IPS-15b (cell line): Measurements from ENCODE around the gene PLA2G6.
"Not testable (repeated sequence)": the region's sequence is repeated elsewhere in the genome, so short reads cannot be mapped to it uniquely, and the experiment has no call there.

ENCODE experiments used
- H3K27me3 ChIP-seq: one replicate; pipeline ENCODE4 v1.6.1; 2013; ENCODE audit warnings: low read length; ENCODE audit not compliant: control insufficient read depth, insufficient read depth
- H3K36me3 ChIP-seq: one replicate; pipeline ENCODE4 v1.6.1; 2013; ENCODE audit warnings: low read length; ENCODE audit not compliant: control insufficient read depth, insufficient read depth
- H3K4me1 ChIP-seq: one replicate; pipeline ENCODE4 v1.6.1; 2013; ENCODE audit warnings: mild to moderate bottlenecking, low read length; ENCODE audit not compliant: control insufficient read depth, insufficient read depth
- H3K4me3 ChIP-seq: one replicate; pipeline ENCODE4 v1.5.1; 2013; ENCODE audit warnings: low read depth, low read length
- H3K9ac ChIP-seq: one replicate; pipeline ENCODE4 v1.6.1; 2013; ENCODE audit warnings: low read depth, mild to moderate bottlenecking, low read length
- H3K9me3 ChIP-seq: one replicate; pipeline ENCODE4 v1.6.1; 2013; ENCODE audit warnings: mild to moderate bottlenecking, low read length; ENCODE audit not compliant: control insufficient read depth, insufficient read depth

PLA2G6 gene

DNA sequence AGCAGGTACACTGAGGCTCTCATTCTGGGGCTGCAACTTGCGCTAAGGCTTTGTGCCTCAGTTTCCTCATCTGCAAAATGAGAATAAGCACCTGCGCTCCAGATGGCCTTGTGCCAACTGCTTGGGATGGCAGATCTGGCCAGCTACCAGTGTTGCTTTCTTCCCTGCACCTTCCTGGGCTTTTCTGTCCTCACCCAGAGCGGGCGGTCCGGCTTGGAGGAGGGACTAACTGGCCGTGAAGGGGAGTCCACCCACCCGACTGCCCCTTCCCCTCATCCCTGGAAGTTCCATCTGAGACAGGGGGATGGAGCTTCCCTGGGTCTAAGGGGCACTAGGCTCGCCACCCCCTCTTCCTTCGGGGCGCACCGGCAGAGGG lies 101.2 kb downstream of the PLA2G6 start:
- H3K9me3 ChIP-seq, result no peaks in the 10 kb centered on the region
- no peaks in the 10 kb centered on the region for H3K4me1 ChIP-seq
- H3K36me3 ChIP-seq, result peaks cover 6% of the 10 kb centered on the region
- H3K9ac ChIP-seq, result no peak overlapping the region
- no peak overlapping the region for H3K4me3 ChIP-seq
- H3K27me3 ChIP-seq, result peaks cover 13% of the 10 kb centered on the region

DNA sequence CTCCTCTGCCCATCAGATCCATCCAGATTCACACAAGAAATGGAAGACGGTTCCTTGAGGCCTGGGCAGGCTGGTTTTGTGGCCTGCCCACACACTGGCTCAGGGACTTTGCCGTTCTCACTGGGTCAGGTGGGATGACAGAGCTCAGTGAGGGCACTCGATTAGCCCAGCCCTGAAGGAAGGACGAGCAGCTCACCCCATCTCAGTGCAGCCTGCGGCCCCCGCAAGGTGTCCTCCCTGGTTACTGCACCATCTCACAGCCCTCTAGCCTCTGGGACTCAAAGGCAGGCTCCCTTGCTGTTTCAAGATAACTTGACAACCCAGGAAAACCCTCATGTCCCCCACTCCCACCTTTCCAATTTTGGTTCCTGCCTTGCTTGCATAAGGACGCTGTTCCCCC lies 101.8 kb downstream of the PLA2G6 start:
- Histone ChIP-seq H3K4me3 (no peak overlapping the region), H3K4me1 (no peaks in the 10 kb centered on the region), H3K36me3 (peaks cover 8% of the 10 kb centered on the region), H3K9ac (no peak overlapping the region), H3K9me3 (no peaks in the 10 kb centered on the region), H3K27me3 (peaks cover 13% of the 10 kb centered on the region)

DNA sequence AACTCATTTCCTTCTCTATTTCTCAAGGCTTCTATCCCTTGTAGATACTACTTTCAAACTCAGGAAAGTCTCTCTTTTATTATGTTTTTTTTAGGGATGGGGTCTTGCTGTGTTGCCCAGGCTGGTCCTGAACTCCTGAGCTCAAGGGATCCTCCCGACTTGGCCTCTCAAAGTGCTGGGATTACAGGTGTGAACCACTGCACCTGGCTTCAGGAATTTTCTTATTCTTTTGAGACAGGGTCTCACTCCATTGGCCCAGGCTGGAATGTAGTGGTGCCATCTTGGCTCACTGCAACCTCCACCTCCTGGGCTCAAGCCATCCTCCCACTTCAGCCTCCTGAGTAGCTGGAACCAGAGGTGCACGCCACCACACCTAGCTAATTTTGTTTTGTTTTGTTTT lies 102.4 kb downstream of the PLA2G6 start:
- H3K9me3 ChIP-seq, H3K4me1 ChIP-seq, H3K9ac ChIP-seq, H3K4me3 ChIP-seq: not testable (repeated sequence)
- Histone ChIP-seq H3K27me3 (peaks cover 13% of the 10 kb centered on the region), H3K36me3 (peaks cover 11% of the 10 kb centered on the region)

DNA sequence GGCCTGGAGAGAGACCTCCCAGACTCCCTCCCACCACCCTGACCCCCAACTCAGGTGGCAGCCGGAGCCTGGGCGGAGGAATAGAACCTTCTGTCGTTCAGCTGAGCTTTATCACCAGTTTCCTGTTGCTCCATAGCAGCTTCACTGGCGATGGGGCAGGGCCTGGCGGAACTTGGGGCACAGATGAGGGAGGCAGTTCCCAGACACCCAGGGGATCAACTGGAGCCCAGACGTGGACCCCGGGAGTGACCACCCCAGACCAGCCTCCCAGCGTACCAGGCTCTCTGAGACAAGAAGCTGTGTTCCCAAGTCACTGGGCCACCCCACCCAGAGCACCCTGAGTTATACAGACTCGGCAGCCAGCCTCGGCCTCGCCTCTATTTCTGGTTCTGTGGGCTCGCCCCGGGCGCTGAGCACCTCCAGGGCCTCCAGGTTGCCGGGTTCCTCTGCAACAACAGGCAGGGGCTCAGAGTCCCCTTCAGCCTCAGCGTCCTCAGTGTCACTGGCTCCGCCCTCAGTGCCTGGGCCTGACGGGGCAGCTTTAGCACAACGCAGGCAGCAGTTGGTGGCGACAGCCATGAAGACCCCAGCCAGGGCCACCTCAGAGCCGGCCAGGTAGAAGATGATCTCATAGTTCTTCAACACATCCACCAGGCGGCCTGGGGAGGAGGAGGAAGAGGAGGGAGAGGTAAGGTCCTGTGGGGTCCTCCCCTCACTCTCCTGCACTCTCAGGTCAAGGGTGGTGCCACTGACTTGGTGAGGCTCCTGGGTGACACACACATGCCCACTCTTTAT lies 103.4 kb downstream of the PLA2G6 start:
- Histone ChIP-seq H3K27me3 (peaks cover 13% of the 10 kb centered on the region), H3K36me3 (peaks cover 11% of the 10 kb centered on the region), H3K9ac (no peak overlapping the region), H3K9me3 (no peaks in the 10 kb centered on the region), H3K4me3 (no peak overlapping the region), H3K4me1 (no peaks in the 10 kb centered on the region)

DNA sequence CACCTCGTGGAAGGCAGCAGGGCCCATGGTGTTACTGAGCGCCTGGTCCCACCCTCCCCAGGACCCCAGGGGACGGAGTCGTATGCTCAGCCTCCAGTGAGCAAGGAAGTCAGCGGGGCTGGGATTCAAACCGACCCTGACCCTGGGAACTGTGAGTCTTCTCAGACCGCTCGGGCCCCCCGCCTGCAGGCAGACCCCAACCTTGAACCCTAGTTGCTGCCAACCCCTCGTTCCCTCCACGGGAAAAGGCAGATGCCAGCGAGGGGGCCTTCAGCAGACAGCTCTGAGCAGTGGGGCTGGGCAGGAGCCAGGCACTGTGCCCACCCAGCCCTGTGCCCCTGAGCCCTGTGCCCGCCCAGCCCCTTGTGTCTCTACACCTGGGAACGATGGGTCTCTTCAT lies 104.0 kb downstream of the PLA2G6 start:
- Histone ChIP-seq H3K27me3 (peaks cover 13% of the 10 kb centered on the region), H3K4me1 (no peaks in the 10 kb centered on the region), H3K9ac (no peak overlapping the region), H3K4me3 (no peak overlapping the region), H3K9me3 (no peaks in the 10 kb centered on the region), H3K36me3 (peaks cover 18% of the 10 kb centered on the region)

DNA sequence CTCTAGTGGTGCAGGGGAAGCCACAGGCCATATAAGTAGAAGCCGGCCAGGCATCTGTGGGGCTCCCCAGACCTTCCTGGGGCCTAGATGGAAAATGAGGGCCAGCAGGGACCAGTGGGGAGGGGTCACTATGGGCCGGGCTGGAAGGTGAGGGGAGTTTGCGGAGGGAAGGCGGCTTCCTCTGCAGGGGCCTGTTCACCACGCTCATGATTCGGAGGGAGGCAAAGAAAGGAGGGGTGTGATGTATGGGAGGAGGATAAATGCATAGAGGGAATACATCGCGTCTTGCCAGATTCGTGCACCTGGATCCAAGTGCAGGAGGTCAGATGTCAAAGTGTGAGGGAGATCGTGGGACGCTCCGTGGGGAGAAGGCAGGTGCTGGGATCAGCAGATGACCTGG lies 104.5 kb downstream of the PLA2G6 start:
- H3K27me3 ChIP-seq, result peaks cover 13% of the 10 kb centered on the region
- no peak overlapping the region for H3K4me3 ChIP-seq
- H3K9me3 ChIP-seq, result no peaks in the 10 kb centered on the region
- no peak overlapping the region for H3K9ac ChIP-seq
- no peaks in the 10 kb centered on the region for H3K4me1 ChIP-seq
- peaks cover 23% of the 10 kb centered on the region for H3K36me3 ChIP-seq

DNA sequence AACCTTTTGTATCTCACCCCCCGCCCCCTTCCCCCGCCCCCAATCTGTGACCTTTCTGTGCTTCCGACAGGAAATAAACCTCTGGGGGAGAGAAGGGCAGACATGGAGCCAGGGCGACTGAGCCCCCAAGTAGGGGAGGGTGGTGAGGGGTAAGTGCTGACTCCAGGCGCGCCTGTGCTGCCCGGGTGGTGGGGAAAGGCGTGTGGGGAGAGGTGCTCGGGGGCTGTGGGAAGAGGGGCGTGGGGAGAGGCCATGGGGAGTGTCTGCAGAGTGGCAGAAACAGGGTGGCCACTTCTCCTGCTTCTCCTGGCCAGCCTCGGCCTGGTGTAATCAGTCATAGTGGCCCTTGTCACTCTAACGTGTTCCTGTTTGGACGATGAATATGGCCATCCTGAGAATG lies 105.7 kb downstream of the PLA2G6 start:
- H3K9ac ChIP-seq, result no peak overlapping the region
- peaks cover 29% of the 10 kb centered on the region for H3K36me3 ChIP-seq
- peaks cover 8% of the 10 kb centered on the region for H3K27me3 ChIP-seq
- no peaks in the 10 kb centered on the region for H3K9me3 ChIP-seq
- no peak overlapping the region for H3K4me3 ChIP-seq
- H3K4me1 ChIP-seq, result no peaks in the 10 kb centered on the region

DNA sequence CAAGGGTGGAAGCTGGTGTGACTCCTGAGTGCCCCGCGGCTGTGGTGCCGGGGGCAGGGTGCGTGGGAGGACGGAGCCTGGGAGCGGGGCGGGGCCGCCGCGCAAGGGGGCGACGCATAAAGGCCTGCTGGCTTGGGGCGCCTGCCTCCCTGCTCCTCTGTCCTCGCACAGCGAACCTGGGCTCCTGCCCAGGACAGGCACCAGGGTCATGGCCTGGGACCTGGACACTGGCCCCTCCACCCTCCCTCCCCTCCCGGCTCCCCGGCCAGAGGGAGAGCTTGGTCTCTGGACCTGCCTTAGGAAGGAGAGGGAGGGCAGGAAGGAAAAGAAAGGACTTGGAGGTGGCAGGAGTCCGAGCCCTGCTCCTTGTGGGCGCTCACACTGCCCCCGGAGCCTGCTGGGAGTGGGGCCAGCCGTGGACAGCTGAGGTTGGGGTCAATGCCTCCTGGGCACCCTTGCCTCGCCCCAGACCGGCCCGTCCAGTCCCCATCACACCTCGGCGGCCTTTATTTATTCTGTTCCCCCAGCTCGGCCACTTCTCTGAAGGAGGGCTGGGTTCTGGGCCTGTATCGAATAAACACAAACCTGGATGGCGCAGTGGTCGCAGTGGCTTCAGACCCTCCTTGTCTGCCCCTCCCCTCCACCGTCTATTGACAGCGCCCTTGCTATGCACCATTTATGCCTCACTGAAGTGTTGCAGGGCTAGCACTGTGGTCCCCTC lies 106.4 kb downstream of the PLA2G6 start:
- peaks cover 26% of the 10 kb centered on the region for H3K36me3 ChIP-seq
- H3K4me1 ChIP-seq, result no peaks in the 10 kb centered on the region
- H3K9me3 ChIP-seq, result no peaks in the 10 kb centered on the region
- no peak overlapping the region for H3K9ac ChIP-seq
- peaks cover 5% of the 10 kb centered on the region for H3K27me3 ChIP-seq
- H3K4me3 ChIP-seq, result no peak overlapping the region

DNA sequence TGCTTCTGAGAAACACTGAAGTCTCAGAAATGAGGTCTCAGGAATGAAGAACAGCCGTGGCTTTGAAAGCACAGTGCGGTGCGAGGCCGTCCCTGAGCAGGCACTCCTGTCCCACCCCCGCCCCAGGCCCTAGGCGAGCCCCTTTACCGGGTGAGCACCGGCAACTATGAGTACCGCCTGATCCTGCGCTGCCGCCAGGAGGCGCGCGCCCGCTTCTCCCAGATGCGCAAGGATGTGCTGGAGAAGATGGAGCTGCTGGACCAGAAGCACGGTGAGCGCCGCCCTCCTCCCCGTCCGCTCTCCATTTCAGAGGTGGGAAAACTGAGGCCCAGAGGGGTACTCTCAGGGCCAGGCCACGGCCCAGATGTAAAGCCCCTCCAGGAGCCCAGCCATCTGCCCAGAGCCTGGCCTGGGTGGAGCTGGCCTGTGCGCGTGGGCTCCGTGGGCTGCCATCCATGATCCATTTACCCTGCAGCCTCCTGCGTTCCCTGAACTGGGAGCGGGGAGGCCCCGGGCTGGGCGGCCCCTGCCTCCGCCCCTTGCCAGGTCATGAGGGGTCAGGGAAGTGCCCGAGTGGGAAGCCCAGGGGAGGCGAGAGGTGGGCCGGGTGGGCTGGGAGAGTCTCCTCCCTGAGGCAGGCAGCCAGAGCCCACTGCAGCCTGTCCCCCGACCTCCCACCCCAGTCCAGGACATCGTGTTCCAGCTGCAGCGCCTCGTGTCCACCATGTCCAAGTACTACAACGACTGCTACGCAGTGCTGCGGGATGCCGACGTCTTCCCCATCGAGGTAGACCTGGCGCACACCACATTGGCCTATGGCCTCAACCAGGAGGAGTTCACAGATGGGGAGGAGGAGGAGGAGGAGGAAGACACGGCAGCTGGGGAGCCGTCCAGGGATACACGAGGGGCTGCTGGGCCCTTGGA lies 107.2 kb downstream of the PLA2G6 start:
- Histone ChIP-seq H3K4me1 (no peaks in the 10 kb centered on the region), H3K9me3 (no peaks in the 10 kb centered on the region), H3K27me3 (no peaks in the 10 kb centered on the region), H3K36me3 (peaks cover 31% of the 10 kb centered on the region), H3K9ac (no peak overlapping the region), H3K4me3 (no peak overlapping the region)

DNA sequence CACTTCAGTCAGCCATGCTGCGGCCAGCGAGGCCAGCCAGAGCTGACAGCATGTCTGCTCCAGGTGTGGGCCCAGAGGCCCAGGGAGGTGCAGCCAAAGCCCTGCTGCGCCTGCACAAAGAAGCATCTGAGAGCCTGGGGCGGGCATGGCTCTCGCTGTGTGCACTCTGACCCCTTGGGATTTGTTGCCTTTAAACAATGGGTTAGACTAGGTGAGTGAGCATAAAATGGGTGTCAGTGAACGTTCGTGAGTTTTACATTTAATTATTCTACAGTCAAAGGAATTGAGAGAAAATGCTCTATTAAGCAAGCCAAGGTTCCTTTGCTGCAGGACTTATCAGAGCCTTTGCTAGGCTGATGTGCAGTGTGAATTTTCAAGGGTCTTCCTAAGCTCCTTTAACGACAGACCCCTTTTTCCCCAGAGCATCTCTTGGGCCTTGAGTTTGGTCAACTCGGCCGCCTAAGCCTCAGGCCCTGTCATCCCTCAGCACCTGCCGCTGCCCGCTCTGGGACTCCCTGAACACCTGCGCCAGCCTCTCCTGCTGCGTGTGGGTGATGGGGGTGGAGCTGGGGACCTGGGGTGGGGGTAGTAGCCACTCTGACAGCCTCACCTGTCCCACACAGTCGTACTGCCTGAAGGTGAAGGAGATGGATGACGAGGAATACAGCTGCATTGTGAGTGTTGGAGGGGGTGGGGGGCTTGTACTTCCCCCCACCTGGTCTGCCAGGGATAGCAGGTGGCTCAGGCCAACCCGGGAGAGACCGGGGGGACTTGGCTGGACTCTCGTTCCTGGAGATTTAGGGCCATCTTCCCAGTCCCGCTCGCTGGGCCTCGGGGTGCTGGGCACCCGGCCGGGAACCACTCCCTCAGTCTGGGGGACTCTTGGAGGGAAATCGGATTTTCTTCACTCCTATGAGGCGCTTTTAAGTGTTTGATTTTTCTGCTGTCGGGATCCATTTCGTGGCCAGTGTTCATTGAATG lies 108.2 kb downstream of the PLA2G6 start:
- Histone ChIP-seq H3K4me1 (no peaks in the 10 kb centered on the region), H3K9me3 (no peaks in the 10 kb centered on the region), H3K27me3 (no peaks in the 10 kb centered on the region), H3K4me3 (no peak overlapping the region), H3K9ac (no peak overlapping the region), H3K36me3 (peaks cover 34% of the 10 kb centered on the region)
